IPS DF 4.7 (cell line): ENCODE data around the gene INPP4B.
A peak's percentile ranks its signal among the peaks of the same experiment; 100 is the strongest.

ENCODE experiments used
- DNase-seq: peaks from one replicate; pipeline ENCODE4 v3.0.0-alpha.2; 2013; ENCODE audit warnings: low spot score; ENCODE audit errors: extremely low read depth

The INPP4B gene

DNA sequence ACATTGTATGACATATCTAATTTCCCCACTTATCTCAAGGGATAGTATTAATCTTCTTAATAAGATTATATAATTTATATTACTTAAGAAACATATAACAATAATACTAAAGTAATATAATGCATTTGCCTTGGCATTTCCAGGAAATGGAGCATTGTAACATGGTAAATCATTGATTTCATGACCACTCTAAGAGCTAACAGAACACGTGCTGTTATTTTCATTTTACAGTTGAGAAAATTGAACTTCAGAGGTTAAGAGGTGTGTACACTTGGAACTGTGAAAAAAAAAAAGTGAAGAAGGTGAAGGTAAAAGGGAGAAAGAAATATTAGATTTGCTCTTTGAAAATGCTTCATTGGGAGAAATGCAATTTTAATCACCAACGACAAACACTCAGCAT lies 687.1 kb downstream of the INPP4B start:
- DNase-seq = no peak

DNA sequence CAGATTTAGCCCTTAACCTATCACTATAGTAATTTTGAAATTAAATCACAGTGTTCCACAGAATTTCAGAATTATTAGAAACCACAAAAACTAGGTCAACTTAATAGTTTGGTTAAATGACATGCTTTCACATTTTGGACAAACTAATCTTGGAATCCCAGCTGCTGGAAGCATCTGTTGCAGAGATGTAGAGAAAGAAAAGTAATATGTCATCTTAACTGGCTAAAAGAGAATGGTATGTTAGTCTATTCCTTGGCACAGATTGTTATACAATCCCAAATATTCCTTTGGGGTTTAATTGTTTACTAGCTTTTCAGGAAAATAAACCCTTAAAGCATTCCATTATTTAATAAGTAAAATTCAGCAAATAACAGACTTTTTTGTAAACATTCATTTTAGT lies 689.8 kb downstream of the INPP4B start:
- DNase-seq = no peak

DNA sequence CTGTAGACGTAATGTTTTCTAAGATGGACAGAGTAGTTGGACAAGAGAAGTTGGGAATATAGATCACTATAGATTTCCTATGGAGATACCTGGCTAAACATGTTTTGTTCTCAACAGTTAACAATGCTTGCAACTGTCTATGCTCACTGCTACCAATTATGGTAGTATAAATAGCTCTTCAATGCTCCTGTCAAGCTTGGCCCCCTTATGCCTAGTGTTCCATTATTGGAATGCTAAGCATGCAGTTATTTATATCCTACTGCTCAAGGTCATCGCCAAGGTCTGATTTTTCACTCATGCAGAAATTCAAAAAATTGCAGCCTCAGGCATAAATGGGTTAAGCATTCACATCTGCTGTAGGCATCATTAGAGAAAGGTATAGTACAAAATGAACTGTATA lies 690.8 kb downstream of the INPP4B start:
- DNase-seq = no peak

DNA sequence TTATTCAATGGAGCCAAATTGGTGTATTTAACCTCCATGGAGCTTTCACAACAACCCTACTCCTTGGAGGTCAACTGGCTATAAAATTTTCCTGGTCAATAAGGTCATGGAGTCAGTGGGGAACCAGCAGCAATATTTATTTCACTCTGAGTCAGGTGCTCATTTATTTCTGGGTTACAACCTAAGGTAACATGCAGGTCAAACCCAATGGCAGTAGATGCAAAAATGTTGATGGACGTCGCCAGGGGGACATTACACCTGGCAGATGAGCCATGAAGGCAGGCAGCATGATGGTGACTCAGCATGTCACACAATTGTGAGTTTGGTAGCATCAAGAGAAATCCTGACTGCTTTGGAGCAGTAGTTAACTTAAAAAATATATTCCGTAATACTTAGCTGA lies 695.6 kb downstream of the INPP4B start:
- DNase-seq = no peak

DNA sequence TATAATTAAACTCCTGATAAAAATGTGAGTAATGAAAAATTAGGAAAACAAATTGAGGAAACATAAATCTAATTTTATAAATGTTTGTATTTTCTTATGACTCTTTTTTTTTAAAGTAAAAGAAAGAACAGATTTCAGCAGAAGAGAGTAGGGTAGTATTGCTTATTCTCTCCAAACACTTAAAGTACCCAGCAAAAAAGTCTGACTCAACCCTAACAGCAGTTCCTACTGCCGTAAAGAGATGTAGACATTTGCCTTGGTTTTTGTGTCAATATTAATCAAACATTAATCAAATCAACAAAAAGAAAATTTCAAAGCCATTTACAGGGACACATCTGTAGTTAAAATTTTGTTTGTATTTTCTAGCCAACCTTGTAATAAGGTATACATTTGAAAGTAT lies 701.3 kb downstream of the INPP4B start:
- no peak for DNase-seq

DNA sequence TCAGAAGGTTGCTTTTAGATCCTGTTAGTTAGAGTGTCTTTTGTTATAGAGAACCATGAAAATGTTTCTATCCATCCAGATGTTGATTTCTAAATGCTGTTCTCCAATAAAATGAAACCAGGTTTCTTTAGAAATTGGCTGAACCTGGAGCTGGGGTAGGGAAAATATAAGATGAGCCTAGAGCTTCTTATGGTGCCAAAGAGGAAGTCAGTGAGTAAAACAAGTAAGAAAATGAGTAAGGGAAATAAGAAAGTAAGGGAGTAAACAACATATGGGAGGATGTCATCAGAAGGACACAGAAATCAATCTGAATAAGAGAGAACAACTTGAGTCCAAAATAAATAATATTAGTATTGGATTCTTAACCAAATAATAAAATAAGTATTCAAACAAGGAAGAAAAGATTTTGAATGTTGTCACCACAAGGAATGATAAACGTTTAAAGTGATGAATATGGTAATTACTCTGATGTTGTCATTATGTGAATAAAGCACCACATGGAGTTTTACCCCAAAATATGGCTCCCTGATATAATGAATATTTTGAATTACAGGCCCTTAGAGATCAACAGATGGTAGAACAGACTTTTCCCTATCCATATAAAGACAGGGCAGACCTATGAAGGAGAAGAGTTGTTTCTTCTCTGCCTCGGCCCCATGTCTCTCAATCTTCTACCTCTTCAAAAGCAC lies 703.6 kb downstream of the INPP4B start:
- DNase-seq = no peak

DNA sequence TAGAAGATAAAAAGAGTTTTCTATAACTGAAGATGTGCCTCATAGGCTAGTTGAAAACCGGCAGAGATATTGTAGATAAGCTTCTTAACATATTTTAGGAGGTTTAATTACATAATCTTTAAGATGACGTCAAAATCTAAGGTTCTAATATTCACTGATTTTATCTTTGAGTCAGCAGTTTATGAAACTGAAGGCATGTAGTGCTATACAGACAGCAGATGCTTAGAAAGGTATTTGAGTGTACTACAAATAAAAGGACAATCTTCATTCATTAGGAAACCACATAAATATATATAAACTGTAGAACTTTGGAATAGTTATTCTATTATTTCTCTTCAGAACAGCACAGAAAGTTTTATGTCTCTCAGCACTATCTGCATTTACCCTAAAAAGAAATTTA lies 704.9 kb downstream of the INPP4B start:
- no peak for DNase-seq

DNA sequence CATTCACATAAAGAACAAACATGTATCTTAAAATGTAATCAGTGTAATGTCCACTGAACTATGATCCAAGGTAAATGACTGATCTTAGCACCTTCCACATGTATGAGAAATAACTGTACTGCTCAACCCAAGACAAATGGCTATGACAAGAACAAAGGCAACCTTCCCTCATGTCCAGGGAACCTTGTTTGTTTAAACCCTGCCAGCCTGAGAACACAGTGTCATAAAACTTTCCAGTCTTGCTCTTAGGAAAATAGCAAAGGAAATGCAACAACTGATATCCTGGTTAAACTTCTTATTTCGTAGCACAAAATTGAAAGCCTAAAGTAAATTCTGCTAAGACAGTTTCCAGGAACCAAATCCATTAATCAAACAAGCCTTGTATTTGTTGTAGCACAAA lies 715.4 kb downstream of the INPP4B start:
- DNase-seq = no peak

DNA sequence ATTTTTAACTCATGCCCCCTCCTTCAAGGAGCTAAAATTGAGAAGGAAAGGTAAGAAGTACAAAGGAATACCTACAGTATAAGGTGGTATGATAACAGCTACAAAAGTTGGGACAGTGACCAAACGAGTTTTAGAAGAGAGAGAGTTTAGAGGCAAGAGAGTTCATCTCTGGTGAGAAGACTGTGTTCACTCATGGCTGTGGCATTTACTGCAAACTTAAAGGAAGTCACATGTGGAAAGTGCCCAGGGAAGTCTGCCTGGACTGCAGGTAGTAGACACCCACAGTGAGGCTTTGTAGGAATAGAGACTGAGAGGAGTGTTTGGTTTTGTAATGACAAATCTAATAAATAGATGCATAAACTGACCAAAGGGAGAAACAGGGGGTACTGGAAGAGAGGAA lies 716.2 kb downstream of the INPP4B start:
- no peak for DNase-seq

DNA sequence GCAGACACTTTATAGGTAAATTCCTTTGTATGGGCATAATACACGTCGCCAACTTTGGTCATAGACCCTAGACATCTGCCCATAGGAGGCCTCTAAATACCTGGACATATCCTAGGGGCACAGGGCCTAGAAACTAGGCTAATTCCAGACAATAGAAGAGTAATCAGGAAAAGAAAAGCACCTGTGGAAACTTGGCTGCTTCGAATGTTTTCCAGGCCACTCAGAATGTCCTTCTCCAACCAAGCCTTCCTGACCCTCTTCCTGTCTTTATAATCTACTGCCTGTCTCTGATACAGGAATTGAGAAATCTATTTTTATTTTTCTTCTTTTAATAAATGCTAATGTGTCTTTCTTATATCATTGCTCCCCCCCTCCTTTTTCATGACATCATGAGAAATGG lies 716.6 kb downstream of the INPP4B start:
- DNase-seq = no peak

DNA sequence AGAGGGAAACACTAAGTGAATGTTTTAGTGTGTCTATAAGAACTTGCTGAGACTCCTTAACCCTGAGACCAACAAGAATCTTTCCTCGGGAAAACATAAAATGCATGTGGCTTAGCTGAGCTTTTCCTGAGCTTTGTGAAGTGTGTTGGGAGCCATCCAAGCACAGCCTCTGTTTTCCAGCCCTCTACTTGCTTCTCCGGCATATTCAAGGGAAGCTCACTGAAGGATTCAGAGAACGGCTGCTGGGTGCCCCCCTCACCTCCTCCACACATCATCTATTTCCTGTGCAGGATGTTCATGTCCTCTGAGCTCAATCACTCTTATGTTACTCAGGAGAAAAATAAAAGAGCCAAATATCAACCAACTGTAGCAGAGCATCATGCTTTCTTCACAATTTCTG lies 717.6 kb downstream of the INPP4B start:
- DNase-seq = no peak

DNA sequence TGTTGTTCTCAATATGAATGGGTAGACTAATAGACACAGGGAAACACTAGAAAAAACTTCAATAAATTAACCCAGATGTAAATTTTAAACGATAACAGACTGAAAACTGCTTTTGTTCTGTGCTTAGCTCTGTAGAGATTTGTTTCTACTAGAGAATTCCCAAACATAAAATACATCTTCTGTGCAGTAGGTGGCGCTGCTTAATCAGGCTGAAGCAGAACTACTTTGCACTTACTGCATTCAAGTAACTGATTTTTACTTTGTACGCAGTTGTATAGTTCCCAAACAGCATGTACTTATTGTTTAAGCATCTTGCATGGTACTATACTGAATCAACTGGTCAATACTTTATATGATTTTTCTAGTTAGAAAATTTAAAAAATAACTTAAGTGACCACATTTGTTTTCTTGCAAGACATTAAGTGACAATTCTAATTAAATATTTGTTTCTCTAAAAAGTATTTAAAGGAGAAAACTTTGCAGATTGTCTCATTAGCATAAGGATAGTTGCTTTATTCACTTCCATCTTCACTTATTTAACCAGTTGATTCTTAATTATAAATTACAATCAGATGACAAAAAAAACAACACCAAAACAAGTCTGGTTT lies 719.1 kb downstream of the INPP4B start:
- peak; percentile 46 for DNase-seq

DNA sequence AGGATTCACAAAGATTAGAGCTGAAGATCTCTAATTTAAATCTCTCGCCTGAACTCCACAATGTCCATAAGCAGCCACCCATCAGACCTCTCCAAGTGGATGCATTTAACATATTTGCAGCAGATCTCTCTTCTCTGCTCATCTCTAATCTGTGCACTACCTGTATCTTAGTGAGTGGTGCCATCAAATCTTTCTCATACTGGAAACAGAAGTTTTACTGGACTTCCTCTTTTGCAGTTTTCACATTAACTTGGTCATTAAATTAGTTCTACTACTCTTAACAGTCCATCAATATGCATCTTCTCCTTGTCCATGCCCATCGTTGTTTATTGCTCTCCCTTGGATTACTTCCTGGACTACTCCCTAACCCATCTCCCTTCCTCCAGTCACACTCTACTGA lies 721.2 kb downstream of the INPP4B start:
- DNase-seq = no peak

DNA sequence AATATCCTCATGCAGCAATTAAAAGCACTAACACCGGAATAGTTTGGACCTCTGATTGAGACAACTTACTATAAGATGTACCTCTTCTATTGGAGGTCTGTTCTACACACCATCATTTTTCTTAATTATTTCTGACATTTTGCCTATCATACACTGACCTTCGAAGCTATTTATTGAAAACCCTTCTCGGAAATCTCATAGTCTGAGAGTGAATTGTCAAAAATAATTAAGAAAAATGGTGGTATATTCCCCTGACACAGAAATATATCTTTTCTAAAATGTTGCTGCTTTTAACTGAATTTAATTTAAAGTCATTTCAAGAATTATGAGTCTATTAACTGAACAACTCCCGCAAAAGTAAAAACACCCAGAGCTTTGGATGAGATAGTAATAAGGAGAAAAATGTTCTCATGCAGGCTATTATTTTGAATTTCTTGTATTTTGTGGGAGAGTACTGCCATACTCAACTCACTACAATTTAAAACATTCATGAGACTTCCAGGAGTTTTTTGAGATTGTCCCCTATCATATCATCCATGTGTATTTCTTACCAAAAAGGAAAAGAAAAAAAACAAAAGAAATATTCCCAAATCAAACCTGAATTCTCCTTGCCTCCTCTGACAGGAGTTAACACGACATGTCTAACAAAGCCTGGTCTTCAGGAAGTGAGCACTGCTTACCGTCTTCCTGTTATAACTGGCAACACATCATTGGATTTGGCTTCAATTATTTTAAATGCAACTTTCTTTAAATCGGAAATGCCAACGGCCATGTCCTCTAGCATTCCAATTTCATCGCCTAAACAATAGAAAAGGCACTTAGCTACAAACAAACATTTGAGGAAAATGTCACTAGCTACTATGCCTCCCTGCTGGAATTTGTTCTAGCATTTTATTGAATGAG lies 724.4 kb downstream of the INPP4B start:
- DNase-seq = no peak

DNA sequence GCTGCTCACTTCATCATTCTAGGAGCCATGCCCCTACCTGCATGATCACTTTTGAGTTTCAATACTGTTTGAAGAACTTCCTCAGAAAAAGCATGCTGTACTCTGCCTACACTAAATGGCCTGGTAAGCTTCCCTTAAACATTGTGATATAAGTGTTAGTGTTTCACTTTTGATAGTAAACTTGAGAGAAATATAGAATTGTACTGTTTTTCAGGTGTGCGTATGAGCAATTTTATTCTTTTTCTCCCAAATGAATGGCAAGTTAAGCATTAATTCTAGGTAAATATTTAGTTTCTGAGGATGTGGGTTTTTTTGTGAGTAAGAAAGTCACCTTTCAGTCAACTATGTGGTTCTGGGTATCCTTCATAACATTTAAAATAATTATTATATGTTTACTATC lies 725.2 kb downstream of the INPP4B start:
- no peak for DNase-seq

DNA sequence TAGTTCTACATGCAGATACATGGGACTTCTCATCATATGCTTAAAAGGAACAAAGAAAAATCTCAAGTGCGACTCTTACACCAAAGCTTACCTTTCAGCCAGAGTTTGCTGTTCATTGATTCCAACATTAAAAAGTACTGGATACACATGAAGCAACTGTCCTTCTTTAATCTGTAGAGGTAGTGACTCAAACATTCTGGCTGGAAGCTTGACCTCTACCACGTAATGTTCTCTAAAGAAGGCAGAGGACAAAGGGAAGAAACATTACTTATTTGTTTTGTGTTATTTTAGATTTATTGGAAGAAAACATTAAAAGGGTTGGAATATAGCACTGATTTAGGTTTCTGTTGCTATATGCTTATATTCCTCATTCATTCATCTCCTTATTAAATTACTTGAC lies 733.6 kb downstream of the INPP4B start:
- DNase-seq = no peak

DNA sequence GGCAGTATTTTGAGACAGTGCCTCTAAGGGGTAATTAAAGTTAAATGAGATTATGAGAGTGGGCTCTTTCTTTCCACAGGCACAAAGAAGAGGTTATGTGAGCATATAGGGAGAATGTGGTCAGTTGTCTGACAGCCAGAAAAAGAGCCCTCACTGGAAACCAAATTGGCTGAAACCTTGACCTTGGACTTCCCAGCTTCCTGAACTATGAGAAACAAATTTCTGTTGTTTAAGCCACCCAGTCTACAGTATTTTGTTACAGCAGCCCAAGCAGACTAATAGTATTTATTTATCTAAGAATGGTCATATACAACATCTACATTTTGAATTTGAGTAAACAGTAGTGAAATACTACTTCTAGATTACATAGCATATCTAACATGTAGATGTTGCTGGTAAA lies 736.0 kb downstream of the INPP4B start:
- no peak for DNase-seq

DNA sequence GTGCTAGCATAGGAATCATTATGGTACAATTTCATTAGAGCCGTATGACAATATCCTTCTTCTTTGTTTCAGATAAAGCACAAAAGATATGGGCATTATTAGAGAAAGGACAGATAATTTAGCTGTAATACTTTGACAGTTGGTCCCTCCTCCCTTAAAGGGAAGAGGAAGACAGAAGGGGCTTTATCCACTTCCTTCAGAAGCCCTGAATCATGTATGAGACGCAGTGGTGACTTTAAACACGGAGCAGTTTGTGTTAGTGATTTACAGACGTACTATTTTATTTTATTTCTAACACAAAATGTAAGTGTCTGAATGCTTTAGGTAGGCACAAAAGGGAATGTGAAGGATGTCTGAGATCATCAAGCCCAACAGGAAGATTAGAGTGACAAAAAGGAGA lies 742.1 kb downstream of the INPP4B start:
- DNase-seq = no peak

DNA sequence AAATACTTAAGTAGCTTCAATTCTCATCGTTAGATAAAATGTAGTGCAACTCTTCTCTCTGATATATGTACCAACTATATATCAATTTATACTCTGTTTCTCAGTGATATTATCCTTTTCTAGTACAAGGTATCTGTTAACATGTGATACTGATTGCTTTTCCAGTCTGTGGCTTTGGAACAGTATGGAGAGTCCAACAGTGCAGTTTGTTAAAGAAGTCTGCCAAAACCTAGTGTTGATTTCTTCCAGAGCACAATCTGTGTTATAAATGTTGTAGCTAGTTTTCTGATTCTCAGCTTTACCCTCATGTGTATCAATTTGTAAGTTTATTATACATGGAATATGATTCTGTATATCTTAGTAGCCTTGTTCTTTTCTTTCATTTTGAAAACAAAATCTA lies 744.7 kb downstream of the INPP4B start:
- no peak for DNase-seq

DNA sequence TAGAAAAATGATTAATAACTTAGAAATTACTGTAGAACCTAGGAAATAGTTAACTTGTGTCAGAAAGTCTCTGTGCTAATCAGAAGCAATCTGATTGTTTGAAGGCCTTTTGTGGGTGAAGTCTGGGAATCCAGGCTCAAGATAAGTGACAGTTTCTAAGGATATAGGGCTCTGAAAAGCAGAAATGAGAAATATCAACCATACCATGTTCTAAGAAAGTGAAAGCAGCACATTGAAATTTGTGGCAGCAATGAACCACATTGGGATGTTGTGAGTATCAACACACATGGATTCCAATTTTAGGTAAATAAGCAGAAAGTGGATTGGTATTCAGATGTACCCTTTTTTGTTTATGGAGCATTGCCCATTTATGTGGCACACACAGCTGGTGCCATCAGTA lies 745.2 kb downstream of the INPP4B start:
- DNase-seq = no peak

DNA sequence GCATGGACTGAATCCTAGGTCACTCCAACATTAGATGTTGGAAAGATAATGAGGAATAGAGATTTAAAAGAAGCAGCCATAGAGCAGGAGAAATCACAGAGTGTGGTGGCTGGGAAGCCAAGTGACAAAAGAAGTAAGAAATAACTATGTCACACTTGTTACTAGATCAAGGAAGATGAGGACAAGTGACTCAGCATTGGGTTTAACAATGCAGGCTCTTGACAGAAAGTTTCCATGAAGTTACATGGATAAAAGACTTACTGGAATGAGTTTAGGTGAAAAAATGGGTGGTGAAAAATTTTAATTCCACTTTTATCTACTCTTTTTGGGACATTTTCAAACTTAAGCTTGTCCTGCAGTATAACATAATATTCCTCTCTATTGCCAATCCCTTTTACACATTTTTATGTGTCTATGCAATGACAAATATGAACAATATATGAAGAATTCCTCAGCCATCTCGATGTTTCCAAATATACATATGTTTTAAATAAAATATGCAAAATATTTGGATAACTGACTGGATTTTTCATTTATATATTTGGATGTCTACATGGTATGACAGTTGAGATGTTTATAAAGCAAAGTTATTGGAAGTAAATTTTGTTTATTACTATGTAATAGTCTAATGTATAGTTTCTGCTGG lies 747.1 kb downstream of the INPP4B start:
- no peak for DNase-seq

DNA sequence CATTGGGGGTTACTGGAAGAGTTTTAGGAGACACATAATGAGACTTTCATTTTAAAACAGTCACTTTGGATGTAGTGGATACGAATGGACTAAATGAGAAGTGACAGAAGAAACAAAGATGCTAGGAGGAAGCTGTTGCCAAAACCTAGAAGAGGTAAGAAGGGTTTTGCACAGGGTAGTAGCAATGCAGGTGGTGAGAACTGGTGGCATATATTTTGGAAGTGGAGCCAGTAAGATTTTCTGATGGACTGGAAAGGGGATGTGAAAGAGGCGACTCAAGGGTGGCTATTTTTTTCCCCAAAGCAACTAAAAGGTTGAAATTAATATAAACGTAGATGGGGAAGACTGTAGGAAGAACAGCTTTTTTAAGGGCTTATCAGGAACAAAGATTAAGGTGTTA lies 747.7 kb downstream of the INPP4B start:
- DNase-seq = no peak
